Colonic mucosa (tissue), 4 donors: ENCODE data around the gene DDX17. TPM values are rescaled to one million over a fixed set of nuclear protein-coding genes. Genes with fewer than 3 reads are reported as not detected.

Source experiments
- DNase-seq: peaks from one replicate; pipeline ENCODE4 v3.0.0-alpha.2; 2020
- H3K27ac ChIP-seq: fragments of 200-600 bp; one replicate; pipeline ENCODE4 v1.8.0; 2021
- H3K27me3 ChIP-seq: fragments of 200-600 bp; one replicate; pipeline ENCODE4 v1.8.0; 2021
- H3K36me3 ChIP-seq: fragments of 200-600 bp; one replicate; pipeline ENCODE4 v1.8.0; 2021
- H3K4me1 ChIP-seq: fragments of 200-600 bp; one replicate; pipeline ENCODE4 v1.8.0; 2021; ENCODE audit warnings: mild to moderate bottlenecking
- H3K4me3 ChIP-seq: fragments of 200-600 bp; one replicate; pipeline ENCODE4 v1.8.0; 2021
- H3K9ac ChIP-seq, 2 donors: one replicate each; pipeline ENCODE4 v1.7.0; 2013; ENCODE audit warnings: control low read depth in 2 of 2, low read depth in 2 of 2, low read length in 2 of 2
- H3K9me3 ChIP-seq: fragments of 200-600 bp; one replicate; pipeline ENCODE4 v1.8.0; 2021
- CTCF ChIP-seq: fragments of 200-600 bp; IDR thresholded peaks from one replicate; pipeline ENCODE4 v1.8.0; 2022; ENCODE audit warnings: antibody characterized with exemption, mild to moderate bottlenecking
- intact Hi-C: fragments of 100-400 bp; cut with DNase I; formaldehyde crosslinking; loops from one replicate; pipeline ENCODE4 v1.14.1; 2022
- total RNA-seq, 2 donors: library from RNA; stranded (reverse); fragmentation: NEBNext Ultra II Directional in 1 of 2; extraction: Animal tissue kit (Norgen Biotek cat#: 25700) in 1 of 2; gene quantifications; one replicate each; pipeline ENCODE4 v1.2.1, GENCODE V29; 2021
- donor health status: healthy.
- donor health status: DM: no; HTN: no; CAD: no.
- donor health status: DM: no; HTN: no; CAD: no.

DDX17 gene
- total RNA-seq, 2 donors from 2014 or later = 333 to 359 TPM

- Histone ChIP-seq H3K4me3 (no peak overlapping the region), H3K27me3 (no peaks in the 10 kb centered on the region), H3K27ac (no peak overlapping the region), H3K9me3 (no peaks in the 10 kb centered on the region), H3K36me3 (no peaks in the 10 kb centered on the region), H3K4me1 (no peaks in the 10 kb centered on the region), H3K9ac (no peak overlapping the region)
- DNase-seq = no peak
- TF ChIP-seq CTCF = no peak
- intact Hi-C loops = no loop called here
These were observed 63.0 kb downstream of the DDX17 start for GRCh38 chr22:38442967-38443627.

- intact Hi-C loops = no loop called here
- Histone ChIP-seq H3K36me3 (no peaks in the 10 kb centered on the region), H3K4me1 (no peaks in the 10 kb centered on the region), H3K27ac (no peak overlapping the region), H3K27me3 (no peaks in the 10 kb centered on the region), H3K9me3 (no peaks in the 10 kb centered on the region), H3K4me3 (no peak overlapping the region), H3K9ac (no peak overlapping the region)
- TF ChIP-seq CTCF = no peak
- no peak for DNase-seq
These were observed 64.4 kb downstream of the DDX17 start for GRCh38 chr22:38441620-38442287.

GRCh38 chr22:38440747-38441350, 65.3 kb downstream of the DDX17 start:
- H3K9me3 ChIP-seq = no peaks in the 10 kb centered on the region
- H3K27me3 ChIP-seq = no peaks in the 10 kb centered on the region
- intact Hi-C loops = no loop called here
- H3K4me3 ChIP-seq = no peak overlapping the region
- no peaks in the 10 kb centered on the region for H3K36me3 ChIP-seq
- H3K4me1 ChIP-seq = no peaks in the 10 kb centered on the region
- no peak overlapping the region for H3K27ac ChIP-seq
- no peak for TF ChIP-seq CTCF
- H3K9ac ChIP-seq = no peak overlapping the region
- DNase-seq = no peak

GRCh38 chr22:38437416-38437815, 68.7 kb downstream of the DDX17 start:
- H3K9ac ChIP-seq = no peak overlapping the region
- no peak overlapping the region for H3K4me3 ChIP-seq
- H3K4me1 ChIP-seq = no peaks in the 10 kb centered on the region
- H3K27ac ChIP-seq = no peak overlapping the region
- H3K27me3 ChIP-seq = no peaks in the 10 kb centered on the region
- no peaks in the 10 kb centered on the region for H3K9me3 ChIP-seq
- TF ChIP-seq CTCF = no peak
- no peaks in the 10 kb centered on the region for H3K36me3 ChIP-seq
- intact Hi-C loops = no loop called here
- DNase-seq = no peak

- DNase-seq = no peak
- TF ChIP-seq CTCF = no peak
These were observed 69.3 kb downstream of the DDX17 start for GRCh38 chr22:38436629-38437395.

More at GRCh38 chr22:38436629-38437395, 69.3 kb downstream of the DDX17 start:
- no peaks in the 10 kb centered on the region for H3K4me1 ChIP-seq
- no peaks in the 10 kb centered on the region for H3K36me3 ChIP-seq
- no peaks in the 10 kb centered on the region for H3K9me3 ChIP-seq
- no peaks in the 10 kb centered on the region for H3K27me3 ChIP-seq
- H3K4me3 ChIP-seq = no peak overlapping the region
- H3K9ac ChIP-seq = no peak overlapping the region
- no peak overlapping the region for H3K27ac ChIP-seq
- intact Hi-C loops = no loop called here
